Glutamatergic neuron (in vitro differentiated cells): ENCODE results near the gene OSBP2. TPM values are rescaled to one million over a fixed set of nuclear protein-coding genes. Genes with fewer than 3 reads are reported as not detected.

Experiments
- DNase-seq: peaks from one replicate; pipeline ENCODE4 v3.0.0; 2022
- H3K27ac Mint-ChIP-seq: one replicate; pipeline ENCODE4 v1.8.0; 2020; ENCODE audit warnings: mild to moderate bottlenecking, mixed read lengths, inconsistent platforms; ENCODE audit not compliant: unreplicated experiment
- H3K27me3 Mint-ChIP-seq: one replicate; pipeline ENCODE4 v1.8.0; 2020; ENCODE audit warnings: mild to moderate bottlenecking, moderate library complexity, mixed read lengths, inconsistent platforms; ENCODE audit not compliant: unreplicated experiment
- H3K36me3 Mint-ChIP-seq: one replicate; pipeline ENCODE4 v1.8.0; 2020; ENCODE audit warnings: mild to moderate bottlenecking, mixed read lengths, inconsistent platforms; ENCODE audit not compliant: unreplicated experiment
- H3K4me1 Mint-ChIP-seq: one replicate; pipeline ENCODE4 v1.8.0; 2020; ENCODE audit warnings: mild to moderate bottlenecking, low read depth, mixed read lengths, inconsistent platforms; ENCODE audit not compliant: unreplicated experiment
- H3K4me3 Mint-ChIP-seq: one replicate; pipeline ENCODE4 v1.8.0; 2020; ENCODE audit warnings: mild to moderate bottlenecking, mixed read lengths, inconsistent platforms; ENCODE audit not compliant: unreplicated experiment
- H3K9me3 Mint-ChIP-seq: one replicate; pipeline ENCODE4 v1.8.0; 2020; ENCODE audit warnings: mild to moderate bottlenecking, moderate library complexity, mixed read lengths, inconsistent platforms; ENCODE audit not compliant: unreplicated experiment
- total RNA-seq: library from RNA; stranded (reverse); fragmentation: NEBNext Ultra II Directional; extraction: Animal tissue kit (Norgen Biotek cat#: 25700); gene quantifications from one replicate; pipeline ENCODE4 v1.2.1, GENCODE V29; 2021; ENCODE audit not compliant: unreplicated experiment
- TF ChIP-seq, protein P1 (sequence below): fragments of 200-600 bp; sonication (generic); IDR thresholded peaks from one replicate; pipeline ENCODE4 v1.5.0; 2021; ENCODE audit not compliant: partially characterized antibody, unreplicated experiment

The OSBP2 gene
- total RNA-seq, 1 donor from 2014 or later: 18.3 TPM

DNA sequence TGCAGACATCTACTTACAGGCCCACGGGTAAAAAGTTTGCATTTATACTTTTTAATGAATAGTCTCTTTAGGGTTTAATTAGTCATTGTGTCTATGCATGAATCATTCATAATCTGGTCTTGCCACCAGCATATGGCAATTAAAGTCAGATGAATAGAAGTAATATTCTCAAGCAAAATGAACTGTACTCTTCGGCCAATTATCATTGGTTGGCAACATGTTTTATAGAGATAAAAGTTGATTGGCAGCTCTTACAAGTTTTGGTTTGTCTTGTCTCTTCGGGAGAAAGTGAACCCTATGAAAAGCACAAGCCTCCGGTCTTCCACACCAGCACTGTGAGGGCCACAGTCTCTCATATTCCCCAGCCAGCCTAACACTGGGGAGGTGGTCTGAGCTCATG lies 97.8 kb downstream of the OSBP2 start:
- Mint-ChIP-seq H3K36me3 (no peaks in the 10 kb centered on the region), H3K4me1 (no peaks in the 10 kb centered on the region), H3K9me3 (peaks cover 3% of the 10 kb centered on the region), H3K27ac (no peak overlapping the region), H3K27me3 (no peaks in the 10 kb centered on the region), H3K4me3 (no peak overlapping the region)
- TF ChIP-seq, protein P1, sequence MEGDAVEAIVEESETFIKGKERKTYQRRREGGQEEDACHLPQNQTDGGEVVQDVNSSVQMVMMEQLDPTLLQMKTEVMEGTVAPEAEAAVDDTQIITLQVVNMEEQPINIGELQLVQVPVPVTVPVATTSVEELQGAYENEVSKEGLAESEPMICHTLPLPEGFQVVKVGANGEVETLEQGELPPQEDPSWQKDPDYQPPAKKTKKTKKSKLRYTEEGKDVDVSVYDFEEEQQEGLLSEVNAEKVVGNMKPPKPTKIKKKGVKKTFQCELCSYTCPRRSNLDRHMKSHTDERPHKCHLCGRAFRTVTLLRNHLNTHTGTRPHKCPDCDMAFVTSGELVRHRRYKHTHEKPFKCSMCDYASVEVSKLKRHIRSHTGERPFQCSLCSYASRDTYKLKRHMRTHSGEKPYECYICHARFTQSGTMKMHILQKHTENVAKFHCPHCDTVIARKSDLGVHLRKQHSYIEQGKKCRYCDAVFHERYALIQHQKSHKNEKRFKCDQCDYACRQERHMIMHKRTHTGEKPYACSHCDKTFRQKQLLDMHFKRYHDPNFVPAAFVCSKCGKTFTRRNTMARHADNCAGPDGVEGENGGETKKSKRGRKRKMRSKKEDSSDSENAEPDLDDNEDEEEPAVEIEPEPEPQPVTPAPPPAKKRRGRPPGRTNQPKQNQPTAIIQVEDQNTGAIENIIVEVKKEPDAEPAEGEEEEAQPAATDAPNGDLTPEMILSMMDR: no peak
- no peak for DNase-seq

DNA sequence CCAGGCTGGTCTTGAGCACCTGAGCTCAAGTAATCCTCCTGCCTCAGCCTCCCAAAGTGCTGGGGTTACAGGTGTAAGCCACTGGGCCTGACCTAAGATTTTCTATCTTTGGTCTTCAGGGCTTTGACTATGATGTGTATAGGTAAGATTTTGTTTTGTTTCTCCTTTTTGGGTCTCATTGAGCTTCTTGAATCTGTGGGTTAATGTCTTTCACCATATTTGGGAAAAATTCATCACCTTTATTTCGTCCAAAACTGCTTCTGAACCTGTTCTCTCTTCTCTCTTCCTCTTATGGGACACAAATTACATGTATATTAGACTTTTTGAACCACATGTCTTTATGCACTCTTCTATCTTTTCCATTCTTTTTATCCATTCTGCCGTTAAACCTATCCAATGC lies 100.4 kb downstream of the OSBP2 start:
- Mint-ChIP-seq H3K4me3 (no peak overlapping the region), H3K27me3 (no peaks in the 10 kb centered on the region), H3K36me3 (no peaks in the 10 kb centered on the region), H3K9me3 (peaks cover 1% of the 10 kb centered on the region), H3K27ac (no peak overlapping the region), H3K4me1 (no peaks in the 10 kb centered on the region)
- DNase-seq: no peak
- TF ChIP-seq, protein P1: no peak

DNA sequence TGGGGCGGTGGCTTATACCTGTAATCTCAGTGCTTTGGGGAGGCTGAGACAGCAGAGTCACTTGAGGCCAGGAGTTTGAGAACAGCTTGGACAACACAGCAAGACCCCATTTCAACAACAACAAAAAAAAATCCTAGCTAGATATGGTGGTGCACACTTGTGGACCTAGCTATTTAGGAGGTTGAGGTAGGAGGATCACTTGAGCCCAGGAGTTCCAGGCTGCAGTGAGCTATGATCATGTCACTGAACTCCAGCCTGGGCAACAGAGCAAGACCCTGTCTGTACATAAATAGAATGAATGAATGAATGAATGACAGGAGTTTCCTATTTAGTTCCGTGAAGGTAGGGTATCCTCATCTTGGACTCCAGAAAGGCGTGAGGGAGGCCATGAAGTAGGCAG lies 107.0 kb downstream of the OSBP2 start:
- Mint-ChIP-seq H3K27ac (no peak overlapping the region), H3K27me3 (peaks cover 12% of the 10 kb centered on the region), H3K9me3 (peaks cover 11% of the 10 kb centered on the region), H3K36me3 (no peaks in the 10 kb centered on the region), H3K4me3 (peak overlapping the region; percentile 85), H3K4me1 (peaks cover 19% of the 10 kb centered on the region)
- TF ChIP-seq, protein P1: no peak
- DNase-seq: no peak

DNA sequence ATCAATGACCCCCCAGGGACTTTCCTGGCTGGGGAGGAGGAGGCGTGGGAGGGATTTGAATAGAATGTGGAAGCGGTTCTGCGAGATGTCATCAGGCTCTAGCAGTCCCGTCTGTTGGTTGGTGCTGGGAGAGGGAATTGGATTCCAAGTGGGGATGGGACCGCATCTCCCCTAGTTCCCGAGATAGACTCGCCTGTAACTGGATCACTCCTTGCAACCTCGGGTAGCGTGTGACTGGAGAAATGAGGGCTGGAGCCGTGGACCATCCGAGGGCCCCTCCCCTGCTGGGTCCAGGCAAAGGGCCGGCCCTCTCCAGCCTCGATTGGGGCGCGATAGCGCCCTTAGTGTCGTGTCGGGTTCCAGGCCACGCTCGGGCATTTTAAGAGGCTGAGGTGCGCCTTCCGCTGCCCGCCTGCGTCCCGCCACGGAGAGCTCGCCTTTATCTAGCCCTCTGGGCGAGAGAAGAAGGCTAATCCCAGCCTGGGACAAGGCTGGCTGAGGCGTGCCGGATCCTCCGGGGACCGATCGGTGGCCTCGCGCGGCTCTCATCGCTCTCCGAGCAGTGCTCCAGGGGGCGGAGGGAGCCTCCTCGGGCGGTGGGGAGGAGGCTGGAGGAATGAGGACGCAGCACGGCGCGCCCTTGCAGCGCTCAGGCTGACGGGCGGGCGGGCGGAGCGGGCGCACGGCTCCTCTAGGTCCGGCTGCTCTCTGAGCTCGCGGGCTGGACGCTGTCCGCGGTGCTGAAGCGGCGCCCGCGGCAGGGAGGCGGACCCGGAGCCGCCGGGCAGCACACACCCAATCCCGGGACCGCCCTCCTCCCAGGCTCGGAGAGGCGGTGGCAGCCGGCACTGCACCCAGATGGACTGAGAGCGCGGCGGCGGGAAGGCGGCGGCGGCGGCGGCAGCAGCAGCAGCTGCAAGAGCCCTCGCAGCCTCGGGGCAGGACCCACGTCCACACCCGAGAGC lies 107.8 kb downstream of the OSBP2 start:
- Mint-ChIP-seq H3K4me3 (peak overlapping the region; percentile 85), H3K9me3 (peaks cover 12% of the 10 kb centered on the region), H3K27ac (peak overlapping the region; percentile 79), H3K36me3 (no peaks in the 10 kb centered on the region), H3K27me3 (peaks cover 12% of the 10 kb centered on the region), H3K4me1 (peaks cover 27% of the 10 kb centered on the region)
- TF ChIP-seq, protein P1: peak; percentile 45
- peak; percentile 89 for DNase-seq

DNA sequence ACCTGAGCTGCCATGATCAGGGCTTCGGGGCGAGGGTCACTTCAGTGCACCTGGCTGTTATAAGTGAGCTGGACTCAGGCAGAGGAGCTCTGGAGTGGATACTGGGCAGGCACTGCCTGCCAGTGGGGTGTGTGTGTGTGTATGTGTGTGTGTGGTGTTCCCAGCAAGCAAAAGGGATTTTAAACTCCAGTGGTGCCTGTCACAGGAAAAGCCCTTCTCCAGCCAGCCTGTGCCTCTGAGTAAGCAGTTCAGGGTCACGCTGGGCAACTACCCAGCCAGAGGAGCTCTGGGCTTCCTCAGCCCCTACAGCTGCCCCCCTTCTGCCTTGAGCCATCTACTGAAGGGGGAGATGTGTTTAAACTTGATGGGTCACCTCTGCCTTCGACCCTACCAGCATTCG lies 109.0 kb downstream of the OSBP2 start:
- peaks cover 14% of the 10 kb centered on the region for H3K27me3 Mint-ChIP-seq
- DNase-seq: no peak
- TF ChIP-seq, protein P1: no peak
- H3K4me3 Mint-ChIP-seq: peak overlapping the region; percentile 65
- peaks cover 12% of the 10 kb centered on the region for H3K9me3 Mint-ChIP-seq
- H3K36me3 Mint-ChIP-seq: no peaks in the 10 kb centered on the region
- peaks cover 29% of the 10 kb centered on the region for H3K4me1 Mint-ChIP-seq
- peak overlapping the region; percentile 79 for H3K27ac Mint-ChIP-seq
